Measurements from ENCODE around the gene PYGO2. TPM values are rescaled to one million over a fixed set of nuclear protein-coding genes. Genes with fewer than 3 reads are reported as not detected.

PYGO2 gene
- 16.1 and 18.4 TPM in 2 replicates for total RNA-seq (2014; rRNA removed; shearing (Covaris generic))

- DNase-seq (ENCODE audit: low read depth), result peak; percentile 73
Observed at GRCh38 chr1:154961207-154962155, at the start of gene PYGO2. Gene PYGO2 (minus strand): TSS chr1:154961782. CDS start chr1:154961576, 206 bp downstream.

- no peak for DNase-seq (ENCODE audit: low read depth)
Observed at GRCh38 chr1:155011004-155011416, 49.4 kb upstream of the PYGO2 start.

GRCh38 chr1:155010211-155010918 lies 48.8 kb upstream of the PYGO2 start:
- no peak for DNase-seq (ENCODE audit: low read depth)

- no peak for DNase-seq (ENCODE audit: low read depth)
Observed at GRCh38 chr1:155009742-155010141, 48.2 kb upstream of the PYGO2 start.

GRCh38 chr1:155009221-155009711 lies 47.7 kb upstream of the PYGO2 start:
- no peak for DNase-seq (ENCODE audit: low read depth)

- no peak for DNase-seq (ENCODE audit: low read depth)
Observed at GRCh38 chr1:155008015-155008941, 46.7 kb upstream of the PYGO2 start.

GRCh38 chr1:155007251-155007828 lies 45.8 kb upstream of the PYGO2 start:
- no peak for DNase-seq (ENCODE audit: low read depth)

GRCh38 chr1:155006601-155007101 lies 45.1 kb upstream of the PYGO2 start:
- DNase-seq (ENCODE audit: low read depth), result no peak

GRCh38 chr1:155005076-155006011 lies 43.8 kb upstream of the PYGO2 start:
- DNase-seq (ENCODE audit: low read depth), result no peak

GRCh38 chr1:155004352-155005075 lies 42.9 kb upstream of the PYGO2 start:
- no peak for DNase-seq (ENCODE audit: low read depth)

- DNase-seq (ENCODE audit: low read depth), result peak; percentile 55
Observed at GRCh38 chr1:155003766-155004351, 42.3 kb upstream of the PYGO2 start.

- no peak for DNase-seq (ENCODE audit: low read depth)
Observed at GRCh38 chr1:155003227-155003765, 41.7 kb upstream of the PYGO2 start.

GRCh38 chr1:155002464-155003226 lies 41.1 kb upstream of the PYGO2 start, which contains the start of gene ZBTB7B:
Gene ZBTB7B (plus strand): TSS chr1:155002802. CDS start chr1:155014661, 11,859 bp downstream.
- no peak for DNase-seq (ENCODE audit: low read depth)

GRCh38 chr1:155001675-155002463 lies 40.3 kb upstream of the PYGO2 start:
- DNase-seq (ENCODE audit: low read depth), result peak; percentile 97

- DNase-seq (ENCODE audit: low read depth), result no peak
Observed at GRCh38 chr1:155001425-155001674, 39.8 kb upstream of the PYGO2 start.

GRCh38 chr1:155000726-155001424 lies 39.3 kb upstream of the PYGO2 start:
- peak; percentile 84 for DNase-seq (ENCODE audit: low read depth)
